Fibroblast of villous mesenchyme (primary cell): ENCODE data around the gene IL1RAPL2. TPM values are rescaled to one million over a fixed set of nuclear protein-coding genes. Genes with fewer than 3 reads are reported as not detected.

Source experiments
- DNase-seq: peaks from one replicate; pipeline ENCODE4 v3.0.0-alpha.2; 2010; ENCODE audit warnings: low read depth
- H3K4me3 ChIP-seq: 2 replicates; pipeline ENCODE4 v1.5.1; 2011; ENCODE audit warnings: low read depth, mild to moderate bottlenecking, low read length
- total RNA-seq: library from RNA; depleted of rRNA; stranded (reverse); fragments of >200 nt; gene quantifications from 2 replicates; pipeline ENCODE4 v1.2.3, GENCODE V29; 2012
- TF ChIP-seq, protein P1 (sequence below): IDR thresholded peaks from 2 replicates; pipeline ENCODE4 v1.5.1; 2012; ENCODE audit warnings: low read depth, mild to moderate bottlenecking, low read length; ENCODE audit not compliant: insufficient read depth

IL1RAPL2 gene
- total RNA-seq, 1 donor = 0.43 TPM

DNA sequence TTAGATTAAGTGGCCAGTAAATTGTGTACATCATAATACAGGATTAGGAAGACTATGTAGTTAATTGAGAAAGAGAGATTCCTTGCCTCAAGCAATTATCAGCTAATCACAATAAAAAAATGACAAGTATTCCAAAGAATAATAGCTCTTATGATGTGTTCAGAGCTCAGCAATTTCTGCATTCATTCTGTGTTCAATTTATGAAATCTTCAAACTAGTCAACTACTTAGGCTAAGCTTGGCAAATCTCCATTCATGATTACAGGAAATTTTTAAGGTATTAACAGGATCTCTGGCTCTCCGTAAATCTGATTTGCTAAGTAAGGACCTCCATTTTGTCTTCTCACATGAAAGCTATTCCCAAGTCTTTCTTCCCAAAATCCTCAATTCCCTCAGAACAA lies 911.4 kb downstream of the IL1RAPL2 start:
- TF ChIP-seq, protein P1, sequence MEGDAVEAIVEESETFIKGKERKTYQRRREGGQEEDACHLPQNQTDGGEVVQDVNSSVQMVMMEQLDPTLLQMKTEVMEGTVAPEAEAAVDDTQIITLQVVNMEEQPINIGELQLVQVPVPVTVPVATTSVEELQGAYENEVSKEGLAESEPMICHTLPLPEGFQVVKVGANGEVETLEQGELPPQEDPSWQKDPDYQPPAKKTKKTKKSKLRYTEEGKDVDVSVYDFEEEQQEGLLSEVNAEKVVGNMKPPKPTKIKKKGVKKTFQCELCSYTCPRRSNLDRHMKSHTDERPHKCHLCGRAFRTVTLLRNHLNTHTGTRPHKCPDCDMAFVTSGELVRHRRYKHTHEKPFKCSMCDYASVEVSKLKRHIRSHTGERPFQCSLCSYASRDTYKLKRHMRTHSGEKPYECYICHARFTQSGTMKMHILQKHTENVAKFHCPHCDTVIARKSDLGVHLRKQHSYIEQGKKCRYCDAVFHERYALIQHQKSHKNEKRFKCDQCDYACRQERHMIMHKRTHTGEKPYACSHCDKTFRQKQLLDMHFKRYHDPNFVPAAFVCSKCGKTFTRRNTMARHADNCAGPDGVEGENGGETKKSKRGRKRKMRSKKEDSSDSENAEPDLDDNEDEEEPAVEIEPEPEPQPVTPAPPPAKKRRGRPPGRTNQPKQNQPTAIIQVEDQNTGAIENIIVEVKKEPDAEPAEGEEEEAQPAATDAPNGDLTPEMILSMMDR = no peak
- no peak overlapping the region for H3K4me3 ChIP-seq
- DNase-seq = no peak

DNA sequence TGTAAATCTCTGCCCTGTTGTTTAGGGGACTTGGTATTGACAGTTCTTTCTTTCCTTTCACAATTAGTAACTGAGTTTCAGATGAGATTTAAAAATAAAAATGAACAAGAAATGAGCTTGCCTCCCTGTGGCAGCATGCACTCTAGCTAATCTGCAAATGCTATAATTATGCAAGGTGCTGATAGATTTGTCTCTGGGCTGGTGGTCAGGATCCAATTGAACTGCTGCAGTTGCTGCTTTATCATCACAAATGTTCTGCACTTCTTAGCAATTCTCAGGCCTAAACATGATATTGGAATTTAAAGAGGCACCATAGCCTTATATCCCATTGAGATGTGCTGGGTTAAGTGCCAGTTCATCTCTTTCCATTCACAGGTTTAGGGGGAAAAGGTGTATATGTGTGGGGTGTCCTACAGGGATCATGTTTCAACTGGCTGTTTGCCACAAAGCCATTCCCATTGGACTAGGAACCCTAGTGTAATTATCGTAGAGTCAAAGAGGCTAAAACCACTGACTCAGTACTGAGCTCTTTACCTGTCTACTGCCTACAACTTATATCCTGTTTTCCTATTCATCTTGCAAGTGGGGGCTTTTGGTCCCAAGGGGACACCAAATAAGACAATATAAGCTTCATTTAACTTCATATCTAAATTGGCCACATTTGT lies 914.8 kb downstream of the IL1RAPL2 start:
- TF ChIP-seq, protein P1 = no peak
- no peak for DNase-seq
- H3K4me3 ChIP-seq = no peak overlapping the region

DNA sequence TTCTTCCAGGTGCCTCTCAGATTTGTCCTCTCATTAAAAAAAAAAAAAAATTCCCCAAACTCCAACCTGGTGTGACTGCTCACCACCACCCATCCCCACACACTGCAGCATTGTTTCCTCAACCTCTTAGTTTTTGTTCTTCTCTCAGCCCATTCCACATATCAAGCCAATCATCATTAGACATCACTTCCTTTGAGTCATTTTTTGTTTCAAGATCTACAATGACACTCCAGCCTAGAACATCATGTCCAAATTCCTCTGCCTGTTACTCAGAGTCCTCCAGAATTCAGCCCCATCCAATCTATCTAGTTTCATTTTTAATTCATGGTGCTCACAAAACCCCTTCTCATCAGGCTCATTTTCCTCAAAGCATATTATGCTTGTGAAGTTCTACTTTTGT lies 917.0 kb downstream of the IL1RAPL2 start:
- TF ChIP-seq, protein P1 = no peak
- no peak overlapping the region for H3K4me3 ChIP-seq
- DNase-seq = peak; percentile 23

DNA sequence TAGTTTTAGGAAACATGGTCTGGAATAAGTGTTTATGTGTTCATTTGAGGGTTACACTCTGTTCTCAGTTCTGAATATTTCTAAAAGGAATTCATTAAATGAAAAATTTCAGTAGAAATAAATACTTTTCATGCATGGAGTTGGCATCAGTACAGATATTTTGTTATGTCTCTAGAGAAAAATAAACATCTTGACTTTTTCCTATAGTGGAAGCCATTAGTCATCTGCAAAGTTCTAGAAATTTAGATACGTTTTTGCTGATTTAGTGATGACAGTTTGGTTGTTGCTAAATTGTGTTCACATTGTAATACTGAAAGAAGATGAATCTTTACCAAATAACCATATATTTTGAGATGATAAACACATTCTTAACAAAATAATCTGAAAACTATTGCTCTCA lies 922.7 kb downstream of the IL1RAPL2 start:
- TF ChIP-seq, protein P1 = no peak
- no peak for DNase-seq
- H3K4me3 ChIP-seq = no peak overlapping the region

DNA sequence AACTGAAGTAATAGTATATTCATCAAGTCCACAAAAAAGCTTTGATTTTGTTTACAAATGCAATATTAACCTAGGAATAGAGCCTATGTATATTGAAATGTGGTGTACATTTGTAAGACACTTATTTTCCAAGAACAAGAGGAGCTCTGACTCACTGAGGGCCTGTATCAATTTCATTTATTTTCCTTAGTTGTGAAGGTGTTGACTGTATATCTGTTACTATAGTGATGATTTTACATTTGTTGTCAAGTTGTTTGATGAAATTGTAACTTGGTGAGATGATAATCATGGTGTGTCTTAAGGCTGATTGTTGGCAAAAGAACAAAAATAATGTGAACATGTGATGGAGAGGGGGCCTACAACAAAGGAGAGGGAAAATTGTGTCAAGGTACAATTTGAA lies 929.4 kb downstream of the IL1RAPL2 start:
- no peak overlapping the region for H3K4me3 ChIP-seq
- no peak for DNase-seq
- TF ChIP-seq, protein P1 = no peak

DNA sequence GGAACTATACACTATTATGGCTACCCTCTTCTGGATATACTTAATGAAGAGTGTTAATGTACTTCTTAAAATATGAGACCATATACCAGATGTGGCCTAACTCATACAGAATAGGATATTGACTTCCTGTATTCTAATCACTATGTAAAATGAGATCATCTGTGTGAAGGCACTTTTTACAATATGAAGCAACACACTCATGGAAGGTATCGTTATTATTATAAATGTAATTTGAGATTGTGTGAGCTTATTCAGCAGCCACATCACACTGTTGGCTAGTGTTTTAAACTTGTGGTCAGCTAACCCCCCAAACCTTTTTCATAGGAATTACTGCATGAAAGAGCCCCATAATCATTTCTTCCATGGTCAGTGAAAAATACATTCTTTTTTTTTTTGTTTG lies 936.3 kb downstream of the IL1RAPL2 start:
- DNase-seq = no peak
- TF ChIP-seq, protein P1 = no peak
- no peak overlapping the region for H3K4me3 ChIP-seq

DNA sequence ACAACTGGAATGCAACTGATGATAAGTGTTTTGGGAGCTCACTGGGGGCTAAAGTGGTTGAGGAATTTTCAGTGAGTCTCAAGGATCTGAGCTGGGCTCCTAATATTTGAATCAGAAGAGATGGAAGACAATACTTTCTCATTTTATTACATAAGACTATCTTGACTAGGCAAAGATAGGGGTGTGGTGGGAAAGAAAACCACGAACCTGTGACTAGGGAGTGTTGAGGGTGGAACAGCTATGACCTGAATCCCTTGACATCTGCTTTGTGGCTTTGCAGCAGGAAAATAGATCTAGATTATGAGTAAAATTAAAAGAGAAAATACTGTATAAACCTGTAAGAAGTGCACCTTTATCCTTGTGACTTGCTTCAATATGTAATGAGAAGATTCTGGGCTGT lies 949.6 kb downstream of the IL1RAPL2 start:
- no peak for DNase-seq
- no peak overlapping the region for H3K4me3 ChIP-seq
- TF ChIP-seq, protein P1 = no peak
